MM.1S (cell line): ENCODE results near the gene SCAP.

ENCODE experiments used
- EZH2 ChIP-seq: fragments of 300-600 bp; sonication (generic); optimal IDR thresholded peaks from 2 replicates; pipeline ENCODE3; 2017; ENCODE audit warnings: low read depth, mild to moderate bottlenecking, antibody characterized with exemption, low read length, mixed read lengths
- TF ChIP-seq, protein P1 (sequence below): fragments of 300-600 bp; sonication (generic); IDR thresholded peaks from 2 replicates; pipeline ENCODE4 v1.5.1; 2016; ENCODE audit warnings: antibody characterized with exemption, low read length, mixed read lengths

- TF ChIP-seq, protein P1, sequence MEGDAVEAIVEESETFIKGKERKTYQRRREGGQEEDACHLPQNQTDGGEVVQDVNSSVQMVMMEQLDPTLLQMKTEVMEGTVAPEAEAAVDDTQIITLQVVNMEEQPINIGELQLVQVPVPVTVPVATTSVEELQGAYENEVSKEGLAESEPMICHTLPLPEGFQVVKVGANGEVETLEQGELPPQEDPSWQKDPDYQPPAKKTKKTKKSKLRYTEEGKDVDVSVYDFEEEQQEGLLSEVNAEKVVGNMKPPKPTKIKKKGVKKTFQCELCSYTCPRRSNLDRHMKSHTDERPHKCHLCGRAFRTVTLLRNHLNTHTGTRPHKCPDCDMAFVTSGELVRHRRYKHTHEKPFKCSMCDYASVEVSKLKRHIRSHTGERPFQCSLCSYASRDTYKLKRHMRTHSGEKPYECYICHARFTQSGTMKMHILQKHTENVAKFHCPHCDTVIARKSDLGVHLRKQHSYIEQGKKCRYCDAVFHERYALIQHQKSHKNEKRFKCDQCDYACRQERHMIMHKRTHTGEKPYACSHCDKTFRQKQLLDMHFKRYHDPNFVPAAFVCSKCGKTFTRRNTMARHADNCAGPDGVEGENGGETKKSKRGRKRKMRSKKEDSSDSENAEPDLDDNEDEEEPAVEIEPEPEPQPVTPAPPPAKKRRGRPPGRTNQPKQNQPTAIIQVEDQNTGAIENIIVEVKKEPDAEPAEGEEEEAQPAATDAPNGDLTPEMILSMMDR, result no peak
- no peak for TF ChIP-seq EZH2
Measured at GRCh38 chr3:47377186-47377585, 98.6 kb downstream of the SCAP start.
